Caco-2 (cell line): ENCODE measurements around the gene NDRG4. TPM values are rescaled to one million over a fixed set of nuclear protein-coding genes. Genes with fewer than 3 reads are reported as not detected.

Experiments used
- BruUV-seq: library from RNA; stranded (reverse); fragments of 400-500 nt; replicated peaks from 2 replicates; lab custom pipeline; 2021; lab: Mats Ljungman, UMichigan
- CTCF ChIA-PET: fragments of 300-600 bp; sonication (Branson Sonifier 250); formaldehyde crosslinking; loops from one replicate; lab custom pipeline; 2022; ENCODE audit warnings: antibody characterized with exemption; lab: Charles Lee
- POLR2A ChIA-PET: fragments of 300-600 bp; sonication (Branson Sonifier 250); formaldehyde crosslinking; loops from one replicate; lab custom pipeline; 2022; ENCODE audit warnings: antibody characterized with exemption; lab: Charles Lee
- DNase-seq, 2 experiments: peaks; one replicate each; pipeline versions ENCODE4 v3.0.0 to v3.0.0-alpha.2; 2020 to 2022
- H3K27me3 ChIP-seq: replicated peaks from 2 replicates; pipeline ENCODE4 v1.6.0; 2011; ENCODE audit warnings: low read length; ENCODE audit not compliant: control insufficient read depth, insufficient read depth
- H3K36me3 ChIP-seq: 2 replicates; pipeline ENCODE4 v1.5.1; 2011; ENCODE audit warnings: low read length; ENCODE audit not compliant: control insufficient read depth, insufficient read depth
- H3K4me1 ChIP-seq: fragments of 250-450 bp; sonication (Bioruptor Pico); 2 replicates; pipeline ENCODE4 v1.5.1; 2020; ENCODE audit warnings: mild to moderate bottlenecking
- H3K4me3 ChIP-seq: 2 replicates; pipeline ENCODE4 v1.5.1; 2011; ENCODE audit warnings: low read depth, mild to moderate bottlenecking, control low read depth, low read length
- H3K9me3 ChIP-seq: fragments of 250-450 bp; sonication (Bioruptor Pico); 2 replicates; pipeline ENCODE4 v1.5.1; 2020; ENCODE audit warnings: mild to moderate bottlenecking, moderate library complexity
- H3K27ac Mint-ChIP-seq: one replicate; pipeline ENCODE4 v1.8.0; 2022; ENCODE audit warnings: mixed read lengths; ENCODE audit not compliant: unreplicated experiment
- H3K27me3 Mint-ChIP-seq: one replicate; pipeline ENCODE4 v1.8.0; 2022; ENCODE audit warnings: mixed read lengths; ENCODE audit not compliant: insufficient read depth, unreplicated experiment
- H3K36me3 Mint-ChIP-seq: one replicate; pipeline ENCODE4 v1.8.0; 2022; ENCODE audit warnings: mild to moderate bottlenecking, mixed read lengths; ENCODE audit not compliant: insufficient read depth, unreplicated experiment
- H3K4me1 Mint-ChIP-seq: one replicate; pipeline ENCODE4 v1.8.0; 2022; ENCODE audit warnings: low read depth, mixed read lengths; ENCODE audit not compliant: unreplicated experiment
- H3K4me3 Mint-ChIP-seq: one replicate; pipeline ENCODE4 v1.8.0; 2022; ENCODE audit warnings: mild to moderate bottlenecking, moderate library complexity, mixed read lengths; ENCODE audit not compliant: unreplicated experiment
- H3K9me3 Mint-ChIP-seq: one replicate; pipeline ENCODE4 v1.8.0; 2022; ENCODE audit warnings: mixed read lengths; ENCODE audit not compliant: unreplicated experiment
- CTCF ChIP-seq, 2 experiments: fragments of 200-600 bp in 1 of 2; IDR thresholded peaks; 1 replicate in 1 of 2; 2 replicates in 1 of 2; pipeline versions ENCODE4 v1.5.1 to v1.8.0; 2011 to 2022; ENCODE audit warnings: antibody characterized with exemption in 1 of 2, control low read depth in 1 of 2, inconsistent platforms in 1 of 2, low read depth in 1 of 2, low read length in 1 of 2, mild to moderate bottlenecking in 1 of 2, moderate library complexity in 1 of 2; ENCODE audit not compliant: insufficient read depth in 1 of 2, severe bottlenecking in 1 of 2, unreplicated experiment in 1 of 2
- intact Hi-C: fragments of 100-400 bp; cut with micrococcal nuclease; formaldehyde crosslinking; loops from one replicate; pipeline ENCODE4 v1.10.0; 2022; ENCODE audit not compliant: unreplicated experiment
- total RNA-seq: library from RNA; stranded (reverse); gene quantifications from 2 replicates; pipeline ENCODE4 v1.2.3, GENCODE V29; 2022

NDRG4 gene
- total RNA-seq, 1 experiment from 2014 or later, result 10.7 TPM

- POLR2A ChIA-PET, result interaction anchor here (0.9 kb wide), 1 partner anchor 14 kb away, joined by 6 read pairs; no protein-coding TSS in a partner anchor
- TF ChIP-seq CTCF (IDR thresholded peaks at IDR 0.05; ENCODE audit: insufficient read depth in 1 of 2, low read depth in 1 of 2, low read length in 1 of 2, severe bottlenecking in 1 of 2, unreplicated experiment in 1 of 2), result no peak
- DNase-seq, result no peak
- H3K27me3 Mint-ChIP-seq, result no peaks in the 10 kb centered on the region
- Histone ChIP-seq H3K4me1 (peaks cover 7% of the 10 kb centered on the region), H3K36me3 (no peaks in the 10 kb centered on the region), H3K9me3 (no peaks in the 10 kb centered on the region), H3K4me3 (peak overlapping the region; percentile 63), H3K27me3 (no peaks in the 10 kb centered on the region)
- peak overlapping the region; percentile 86 for H3K27ac Mint-ChIP-seq
- BruUV-seq, result no TSS peak
- H3K4me1 Mint-ChIP-seq, result no peaks in the 10 kb centered on the region
- peaks cover 29% of the 10 kb centered on the region for H3K36me3 Mint-ChIP-seq
- CTCF ChIA-PET, result interaction anchor here (0.6 to 2.2 kb wide), 10 partner anchors 11 to 379 kb away, joined by 3 to 9 read pairs (median 4); no protein-coding TSS in a partner anchor
- H3K4me3 Mint-ChIP-seq, result peak overlapping the region; percentile 88
- intact Hi-C loops, result loop anchor here (1.0 to 5.0 kb wide), 3 partner anchors 130 to 163 kb away; no protein-coding TSS in a partner anchor
- H3K9me3 Mint-ChIP-seq, result no peaks in the 10 kb centered on the region
These were observed 693 bp downstream of the NDRG4 start for GRCh38 chr16:58500430-58501241.

- Mint-ChIP-seq H3K4me1 (no peaks in the 10 kb centered on the region), H3K27ac (peak overlapping the region; percentile 86), H3K27me3 (no peaks in the 10 kb centered on the region), H3K9me3 (no peaks in the 10 kb centered on the region), H3K4me3 (peak overlapping the region; percentile 88), H3K36me3 (peaks cover 30% of the 10 kb centered on the region)
- TSS peak; percentile 55 for BruUV-seq
- H3K4me3 ChIP-seq, result peak overlapping the region; percentile 63
- no peaks in the 10 kb centered on the region for H3K27me3 ChIP-seq
- intact Hi-C loops, result loop anchor here (1.0 to 5.0 kb wide), 3 partner anchors 129 to 164 kb away; no protein-coding TSS in a partner anchor
- DNase-seq, result peak; percentile 74 to 86
- ChIA-PET CTCF (interaction anchor here (0.6 to 2.2 kb wide), 3 partner anchors 10 to 155 kb away, joined by 3 to 9 read pairs (median 3); no protein-coding TSS in a partner anchor), POLR2A (no interaction called here)
- peaks cover 7% of the 10 kb centered on the region for H3K4me1 ChIP-seq
- H3K9me3 ChIP-seq, result no peaks in the 10 kb centered on the region
- no peaks in the 10 kb centered on the region for H3K36me3 ChIP-seq
- TF ChIP-seq CTCF (IDR thresholded peaks at IDR 0.05; ENCODE audit: insufficient read depth in 1 of 2, low read depth in 1 of 2, low read length in 1 of 2, severe bottlenecking in 1 of 2, unreplicated experiment in 1 of 2), result no peak
These were observed 1.5 kb downstream of the NDRG4 start for GRCh38 chr16:58501242-58502131.
